Stimulated activated CD4-positive, alpha-beta T cell treated with anti-CD3 and anti-CD28 coated beads, Interleukin-1b, Interleukin-23, amount 100 ng/mL, for 4 hours (primary cell): ENCODE data around the gene AQP3.
A peak's percentile ranks its signal among the peaks of the same experiment; 100 is the strongest.
"Not testable (repeated sequence)": the region's sequence is repeated elsewhere in the genome, so short reads cannot be mapped to it uniquely, and the experiment has no call there.

ENCODE experiments used
- DNase-seq, 2 donors: peaks; one replicate each; pipeline ENCODE4 v3.0.0-alpha.2; 2020; ENCODE audit warnings: low read depth in 2 of 2

The AQP3 gene

GRCh38 chr9:33446946-33447798, at the start of gene AQP3:
TSS of gene AQP3 (minus strand) at chr9:33447593. CDS start at chr9:33447530, 63 bp downstream.
- peak; percentile 53 to 60 for DNase-seq

- not testable (repeated sequence) for DNase-seq
Measured at GRCh38 chr9:33493819-33494218, 46.4 kb upstream of the AQP3 start.

DNA sequence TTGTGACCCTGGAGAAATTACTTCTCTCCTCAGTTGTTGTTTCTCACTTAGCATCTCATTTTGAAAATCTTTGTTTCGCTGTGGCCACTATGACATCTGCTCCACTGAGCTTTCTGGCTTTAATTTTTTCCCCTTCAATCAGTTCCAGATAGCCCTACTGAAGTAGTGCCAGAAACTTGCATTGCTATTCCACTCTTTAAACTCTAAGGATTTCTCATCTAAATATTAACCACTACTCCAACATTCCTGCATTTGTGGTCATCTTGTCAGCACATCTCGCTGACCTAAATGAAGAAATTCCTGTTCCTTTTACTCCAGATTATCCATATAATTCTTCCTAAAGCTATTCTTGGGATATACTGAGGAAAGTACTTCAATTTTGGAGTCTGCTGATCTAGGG, 41.7 kb upstream of the AQP3 start:
- DNase-seq, result no peak

- DNase-seq, result not testable (repeated sequence)
Measured at GRCh38 chr9:33485312-33485711, 37.9 kb upstream of the AQP3 start.

GRCh38 chr9:33480976-33481375, 33.6 kb upstream of the AQP3 start:
- DNase-seq, result no peak

- no peak for DNase-seq
Measured at GRCh38 chr9:33480106-33480505, 32.7 kb upstream of the AQP3 start.

GRCh38 chr9:33476503-33476902, 29.1 kb upstream of the AQP3 start:
- DNase-seq, result no peak

GRCh38 chr9:33475357-33475756, 28.0 kb upstream of the AQP3 start:
- DNase-seq, result no peak

DNA sequence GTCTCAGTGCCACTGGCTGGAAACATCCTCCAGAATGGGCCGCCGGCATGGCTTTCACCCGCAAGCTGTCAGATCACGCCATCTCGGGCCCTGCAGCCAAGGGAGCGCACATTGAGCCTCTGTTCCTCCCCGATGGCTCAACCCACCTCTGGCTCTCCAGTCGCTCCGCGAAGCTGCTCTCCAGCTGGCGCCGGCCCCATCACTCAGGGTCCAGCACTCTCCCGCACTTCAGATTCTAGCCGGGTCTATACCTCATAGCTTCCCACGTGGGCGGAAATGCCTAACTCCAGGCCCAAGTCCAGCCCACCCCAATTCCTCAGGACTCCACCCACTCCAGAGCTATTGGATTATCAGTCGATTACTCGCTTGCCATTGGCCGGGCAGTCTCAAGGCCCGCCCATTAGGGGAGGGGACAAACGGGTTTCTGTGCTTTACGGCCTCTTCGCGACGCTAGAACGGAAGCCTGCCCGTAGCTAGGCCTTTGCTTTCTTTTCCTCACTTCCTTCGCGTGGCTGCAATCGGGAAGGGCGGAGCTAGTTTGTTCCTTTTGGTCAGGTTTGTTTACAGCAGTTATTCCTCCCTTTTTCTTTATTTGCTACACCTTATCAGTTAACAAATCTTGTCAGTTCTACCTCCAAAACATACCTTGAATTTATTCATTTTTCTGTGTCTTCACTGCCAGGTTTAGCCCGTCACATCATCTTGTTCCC, 26.4 kb upstream of the AQP3 start, which contains the start of gene NOL6:
NOL6 (minus strand) TSS at position 282 of the 710 bp plus-strand sequence; CDS start at position 200, 82 bp downstream.
- peak; percentile 94 to 96 for DNase-seq

- no peak for DNase-seq
Measured at GRCh38 chr9:33472881-33473615, 25.7 kb upstream of the AQP3 start.

- DNase-seq, result no peak
Measured at GRCh38 chr9:33472171-33472880, 24.9 kb upstream of the AQP3 start.

DNA sequence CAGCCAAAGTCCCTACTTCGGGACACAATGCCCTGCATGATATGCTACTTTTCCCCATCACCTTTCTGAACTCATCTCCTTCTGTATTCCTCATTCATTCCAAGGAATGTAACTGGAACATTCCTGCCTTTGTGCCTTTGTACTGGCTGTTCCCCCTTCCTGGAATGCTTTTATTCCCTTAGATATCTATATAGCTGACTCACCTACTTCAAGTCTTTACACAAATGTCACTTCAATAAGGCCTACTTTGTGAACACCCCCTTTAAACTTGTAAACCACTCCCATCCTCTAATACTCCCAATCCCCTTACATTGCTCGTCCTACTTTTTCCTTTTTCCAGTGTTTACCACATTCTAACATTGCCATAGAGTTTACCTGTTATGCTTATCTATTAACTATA, 24.0 kb upstream of the AQP3 start:
- DNase-seq, result no peak

DNA sequence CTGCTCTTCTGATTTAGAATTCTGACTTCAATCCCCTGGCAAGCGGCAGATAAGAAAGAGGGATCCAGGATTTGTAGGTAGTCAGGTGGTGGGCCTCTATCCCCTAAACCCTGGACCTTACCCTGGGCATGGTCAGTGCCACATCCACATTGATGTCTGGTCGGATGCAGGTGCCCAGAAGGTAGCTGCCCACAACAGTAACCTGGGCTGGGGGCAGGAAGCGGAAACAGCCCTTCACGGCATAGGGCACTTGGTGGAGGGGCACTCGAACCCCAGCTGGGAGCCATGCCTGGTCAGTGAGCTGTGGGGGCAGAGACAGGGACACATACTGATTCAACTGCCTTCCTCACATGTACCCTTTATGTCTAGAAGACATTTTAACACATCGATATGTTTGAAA, 22.5 kb upstream of the AQP3 start:
- DNase-seq, result no peak

GRCh38 chr9:33468797-33469621, 21.6 kb upstream of the AQP3 start:
- no peak for DNase-seq

- no peak for DNase-seq
Measured at GRCh38 chr9:33468215-33468730, 20.9 kb upstream of the AQP3 start.

GRCh38 chr9:33467526-33467925, 20.1 kb upstream of the AQP3 start:
- DNase-seq, result no peak

DNA sequence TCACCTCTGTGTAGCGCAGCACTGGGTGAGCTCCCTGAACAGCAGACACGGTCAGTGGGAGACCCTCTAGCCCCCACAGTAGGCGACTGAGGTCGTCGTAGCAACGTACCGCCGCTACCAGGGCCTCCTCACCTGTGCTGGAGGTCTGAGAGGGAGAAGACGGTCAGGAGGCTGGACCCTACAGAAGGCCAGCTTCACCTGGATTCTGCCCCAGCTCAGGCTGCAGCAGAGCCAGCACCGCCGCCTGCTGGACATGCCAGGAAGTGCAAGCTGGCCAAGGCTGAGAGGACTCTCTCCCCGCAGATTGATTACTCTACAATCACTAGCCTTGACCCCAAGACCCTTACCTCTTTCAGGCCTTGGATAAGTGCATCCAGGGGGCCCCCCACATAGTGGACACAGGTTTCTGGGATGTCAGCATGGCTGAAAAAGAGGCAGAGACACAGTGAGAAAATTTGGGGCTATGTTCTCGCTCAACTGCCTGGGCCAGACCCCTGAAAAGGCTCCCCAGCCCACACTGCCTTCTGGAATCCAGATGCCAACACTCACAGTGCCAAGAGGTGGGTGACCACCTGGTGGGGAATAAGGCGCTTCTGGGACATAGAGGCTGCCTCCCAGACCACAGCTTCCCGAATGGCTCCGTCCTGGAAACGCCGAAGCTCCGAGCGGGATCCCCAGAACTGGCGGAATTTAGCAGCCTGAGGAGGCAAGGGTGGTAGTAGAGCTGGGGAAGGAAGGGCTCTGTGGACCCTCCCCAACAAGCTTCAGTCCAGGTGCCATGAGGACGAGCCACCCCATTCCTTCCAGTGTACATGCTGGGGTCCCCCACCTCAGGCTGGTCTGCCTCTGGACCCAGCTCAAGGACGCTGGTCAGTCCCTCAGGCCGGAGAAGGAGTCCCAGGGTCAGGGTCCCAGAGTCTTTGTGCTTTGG, 19.4 kb upstream of the AQP3 start:
- DNase-seq, result peak; percentile 62 to 68

DNA sequence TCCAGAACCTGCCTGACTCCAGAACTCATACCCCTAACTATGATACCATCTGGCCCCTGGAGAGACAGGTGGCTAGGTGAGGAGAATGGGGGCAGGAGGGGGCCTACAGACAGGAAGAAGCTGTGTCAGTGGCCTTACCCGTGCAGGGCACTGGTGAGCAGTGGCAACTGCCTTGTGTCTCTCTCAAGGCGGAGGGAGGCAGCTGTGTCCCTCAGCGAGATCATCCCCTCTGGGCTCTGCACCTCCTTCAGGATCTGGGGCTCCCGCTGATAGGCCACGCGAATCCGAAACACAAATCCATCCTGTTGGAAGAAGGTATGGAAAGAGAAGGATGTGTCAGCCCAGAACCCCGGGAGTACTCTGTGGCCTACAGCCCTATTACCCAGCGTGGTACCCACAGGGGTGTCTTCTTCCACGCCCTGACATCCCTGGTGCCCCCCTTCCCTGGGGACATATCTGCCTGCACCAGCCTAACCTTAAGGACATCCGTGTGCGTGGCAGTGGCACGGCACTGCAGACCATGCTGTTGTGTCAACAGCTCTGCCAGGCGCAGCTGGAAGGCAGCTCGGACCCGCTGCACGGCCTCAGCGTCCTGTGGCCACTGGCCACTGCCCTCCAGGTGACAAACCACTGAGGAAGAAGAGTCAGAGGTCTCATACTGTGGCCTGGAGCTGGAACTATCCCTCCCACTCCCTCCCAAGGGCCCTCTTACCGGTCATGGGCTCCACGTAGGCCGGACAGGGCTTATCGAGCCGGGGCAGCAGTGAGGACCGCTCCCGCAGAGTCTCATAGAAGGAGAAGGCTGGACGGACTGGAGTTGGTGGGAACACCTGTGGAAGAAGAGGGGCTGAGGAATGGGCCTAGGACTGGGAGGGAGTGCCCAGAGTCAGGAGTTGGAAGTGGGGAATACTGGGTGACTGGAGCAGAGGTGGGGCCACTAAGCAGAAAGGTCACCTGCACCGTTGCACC, 18.5 kb upstream of the AQP3 start:
- DNase-seq, result no peak
